ENCODE data around the gene DNAJB13. TPM values are rescaled to one million over a fixed set of nuclear protein-coding genes. Genes with fewer than 3 reads are reported as not detected.
"Not testable (repeated sequence)": the region's sequence is repeated elsewhere in the genome, so short reads cannot be mapped to it uniquely, and the experiment has no call there.

Gene DNAJB13
- total RNA-seq, 1 donor from 2014 or later = 1.2 TPM

GRCh38 chr11:73982990-73983740 is 32.3 kb downstream of the DNAJB13 start:
- Mint-ChIP-seq H3K4me1 (ENCODE audit: low read depth, unreplicated experiment) (peaks cover 25% of the 10 kb centered on the region), H3K27me3 (ENCODE audit: low read depth, unreplicated experiment) (no peaks in the 10 kb centered on the region), H3K4me3 (ENCODE audit: unreplicated experiment) (peak overlapping the region; percentile 89), H3K9me3 (ENCODE audit: unreplicated experiment) (no peaks in the 10 kb centered on the region), H3K36me3 (ENCODE audit: low read depth, unreplicated experiment) (peaks cover 12% of the 10 kb centered on the region), H3K27ac (ENCODE audit: unreplicated experiment) (peak overlapping the region; percentile 35)
- Histone ChIP-seq H3K27me3 (ENCODE audit: insufficient read depth, low read length) (no peaks in the 10 kb centered on the region), H3K9me3 (ENCODE audit: insufficient read depth, low read depth, low read length) (no peaks in the 10 kb centered on the region), H3K79me2 (ENCODE audit: insufficient read depth, low read length) (no peaks in the 10 kb centered on the region), H3K36me3 (ENCODE audit: insufficient read depth, low read length) (no peaks in the 10 kb centered on the region), H3K4me3 (ENCODE audit: insufficient read depth, low read depth, low read length) (peak overlapping the region; percentile 78), H3K9ac (ENCODE audit: low read length) (peak overlapping the region; percentile 83), H3K4me2 (ENCODE audit: low read length) (peak overlapping the region; percentile 97), H3K4me1 (ENCODE audit: insufficient read depth, low read length) (peaks cover 12% of the 10 kb centered on the region), H4K20me1 (ENCODE audit: insufficient read depth, low read length) (peaks cover 4% of the 10 kb centered on the region), H3K27ac (ENCODE audit: low read depth, low read length) (peak overlapping the region; percentile 57), H2AFZ (ENCODE audit: low read depth, low read length) (peak overlapping the region; percentile 98)
- no peak for TF ChIP-seq EZH2 (IDR thresholded peaks at IDR 0.05; ENCODE audit: insufficient read depth, low read length)
- TF ChIP-seq, protein P1, sequence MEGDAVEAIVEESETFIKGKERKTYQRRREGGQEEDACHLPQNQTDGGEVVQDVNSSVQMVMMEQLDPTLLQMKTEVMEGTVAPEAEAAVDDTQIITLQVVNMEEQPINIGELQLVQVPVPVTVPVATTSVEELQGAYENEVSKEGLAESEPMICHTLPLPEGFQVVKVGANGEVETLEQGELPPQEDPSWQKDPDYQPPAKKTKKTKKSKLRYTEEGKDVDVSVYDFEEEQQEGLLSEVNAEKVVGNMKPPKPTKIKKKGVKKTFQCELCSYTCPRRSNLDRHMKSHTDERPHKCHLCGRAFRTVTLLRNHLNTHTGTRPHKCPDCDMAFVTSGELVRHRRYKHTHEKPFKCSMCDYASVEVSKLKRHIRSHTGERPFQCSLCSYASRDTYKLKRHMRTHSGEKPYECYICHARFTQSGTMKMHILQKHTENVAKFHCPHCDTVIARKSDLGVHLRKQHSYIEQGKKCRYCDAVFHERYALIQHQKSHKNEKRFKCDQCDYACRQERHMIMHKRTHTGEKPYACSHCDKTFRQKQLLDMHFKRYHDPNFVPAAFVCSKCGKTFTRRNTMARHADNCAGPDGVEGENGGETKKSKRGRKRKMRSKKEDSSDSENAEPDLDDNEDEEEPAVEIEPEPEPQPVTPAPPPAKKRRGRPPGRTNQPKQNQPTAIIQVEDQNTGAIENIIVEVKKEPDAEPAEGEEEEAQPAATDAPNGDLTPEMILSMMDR (IDR thresholded peaks at IDR 0.05; ENCODE audit: insufficient read depth, low read depth, low read length) = no peak
- DNase-seq (ENCODE audit: low read depth) (peak; percentile 80), FAIRE-seq (no peak)

GRCh38 chr11:73983741-73984538 is 33.1 kb downstream of the DNAJB13 start:
- no peak for TF ChIP-seq EZH2 (IDR thresholded peaks at IDR 0.05; ENCODE audit: insufficient read depth, low read length)
- TF ChIP-seq, protein P1 (IDR thresholded peaks at IDR 0.05; ENCODE audit: insufficient read depth, low read depth, low read length) = no peak
- peaks cover 20% of the 10 kb centered on the region for H3K4me1 Mint-ChIP-seq (ENCODE audit: low read depth, unreplicated experiment)
- Histone ChIP-seq H3K4me2 (ENCODE audit: low read length) (peak overlapping the region; percentile 97), H3K27me3 (ENCODE audit: insufficient read depth, low read length) (no peaks in the 10 kb centered on the region), H3K27ac (ENCODE audit: low read depth, low read length) (peak overlapping the region; percentile 6), H3K36me3 (ENCODE audit: insufficient read depth, low read length) (no peaks in the 10 kb centered on the region), H4K20me1 (ENCODE audit: insufficient read depth, low read length) (peaks cover 4% of the 10 kb centered on the region), H3K4me1 (ENCODE audit: insufficient read depth, low read length) (peaks cover 12% of the 10 kb centered on the region), H3K9ac (ENCODE audit: low read length) (peak overlapping the region; percentile 83), H3K9me3 (ENCODE audit: insufficient read depth, low read depth, low read length) (no peaks in the 10 kb centered on the region), H3K79me2 (ENCODE audit: insufficient read depth, low read length) (no peaks in the 10 kb centered on the region), H3K4me3 (ENCODE audit: insufficient read depth, low read depth, low read length) (peak overlapping the region; percentile 78), H2AFZ (ENCODE audit: low read depth, low read length) (peak overlapping the region; percentile 98)
- FAIRE-seq (no peak), DNase-seq (ENCODE audit: low read depth) (no peak)
- peaks cover 9% of the 10 kb centered on the region for H3K36me3 Mint-ChIP-seq (ENCODE audit: low read depth, unreplicated experiment)
- H3K27ac Mint-ChIP-seq (ENCODE audit: unreplicated experiment) = no peak overlapping the region
- no peaks in the 10 kb centered on the region for H3K27me3 Mint-ChIP-seq (ENCODE audit: low read depth, unreplicated experiment)
- H3K4me3 Mint-ChIP-seq (ENCODE audit: unreplicated experiment) = peak overlapping the region; percentile 89
- H3K9me3 Mint-ChIP-seq (ENCODE audit: unreplicated experiment) = no peaks in the 10 kb centered on the region

GRCh38 chr11:73985661-73986060 is 34.8 kb downstream of the DNAJB13 start:
- H3K36me3 ChIP-seq (ENCODE audit: insufficient read depth, low read length); H4K20me1 ChIP-seq (ENCODE audit: insufficient read depth, low read length); H3K79me2 ChIP-seq (ENCODE audit: insufficient read depth, low read length); FAIRE-seq; H3K36me3 Mint-ChIP-seq (ENCODE audit: low read depth, unreplicated experiment); H3K27me3 ChIP-seq (ENCODE audit: insufficient read depth, low read length); H2AFZ ChIP-seq (ENCODE audit: low read depth, low read length); H3K27ac ChIP-seq (ENCODE audit: low read depth, low read length); H3K4me2 ChIP-seq (ENCODE audit: low read length); H3K9me3 Mint-ChIP-seq (ENCODE audit: unreplicated experiment); H3K9me3 ChIP-seq (ENCODE audit: insufficient read depth, low read depth, low read length); H3K4me3 ChIP-seq (ENCODE audit: insufficient read depth, low read depth, low read length); H3K4me3 Mint-ChIP-seq (ENCODE audit: unreplicated experiment); H3K27me3 Mint-ChIP-seq (ENCODE audit: low read depth, unreplicated experiment); H3K9ac ChIP-seq (ENCODE audit: low read length); H3K27ac Mint-ChIP-seq (ENCODE audit: unreplicated experiment); DNase-seq (ENCODE audit: low read depth): not testable (repeated sequence)
- peaks cover 12% of the 10 kb centered on the region for H3K4me1 ChIP-seq (ENCODE audit: insufficient read depth, low read length)
- peaks cover 11% of the 10 kb centered on the region for H3K4me1 Mint-ChIP-seq (ENCODE audit: low read depth, unreplicated experiment)
